Neural progenitor cell (in vitro differentiated cells): ENCODE data around the gene SLC5A6.

Source experiments
- EZH2 ChIP-seq: fragments of 200-600 bp; sonication (generic); IDR thresholded peaks from 2 replicates; pipeline ENCODE4 v1.6.1; 2017; ENCODE audit warnings: antibody characterized with exemption, mild to moderate bottlenecking, moderate library complexity
- EZH2phosphoT487 ChIP-seq: fragments of 200-600 bp; sonication (generic); IDR thresholded peaks from 2 replicates; pipeline ENCODE4 v1.6.1; 2017; ENCODE audit warnings: antibody characterized with exemption
- TF ChIP-seq, protein P1 (sequence below): fragments of 200-600 bp; sonication (generic); IDR thresholded peaks from 2 replicates; pipeline ENCODE4 v1.5.1; 2017; ENCODE audit warnings: antibody characterized with exemption, mild to moderate bottlenecking

GRCh38 chr2:27236136-27236535, 24.1 kb upstream of the SLC5A6 start:
- TF ChIP-seq, protein P1, sequence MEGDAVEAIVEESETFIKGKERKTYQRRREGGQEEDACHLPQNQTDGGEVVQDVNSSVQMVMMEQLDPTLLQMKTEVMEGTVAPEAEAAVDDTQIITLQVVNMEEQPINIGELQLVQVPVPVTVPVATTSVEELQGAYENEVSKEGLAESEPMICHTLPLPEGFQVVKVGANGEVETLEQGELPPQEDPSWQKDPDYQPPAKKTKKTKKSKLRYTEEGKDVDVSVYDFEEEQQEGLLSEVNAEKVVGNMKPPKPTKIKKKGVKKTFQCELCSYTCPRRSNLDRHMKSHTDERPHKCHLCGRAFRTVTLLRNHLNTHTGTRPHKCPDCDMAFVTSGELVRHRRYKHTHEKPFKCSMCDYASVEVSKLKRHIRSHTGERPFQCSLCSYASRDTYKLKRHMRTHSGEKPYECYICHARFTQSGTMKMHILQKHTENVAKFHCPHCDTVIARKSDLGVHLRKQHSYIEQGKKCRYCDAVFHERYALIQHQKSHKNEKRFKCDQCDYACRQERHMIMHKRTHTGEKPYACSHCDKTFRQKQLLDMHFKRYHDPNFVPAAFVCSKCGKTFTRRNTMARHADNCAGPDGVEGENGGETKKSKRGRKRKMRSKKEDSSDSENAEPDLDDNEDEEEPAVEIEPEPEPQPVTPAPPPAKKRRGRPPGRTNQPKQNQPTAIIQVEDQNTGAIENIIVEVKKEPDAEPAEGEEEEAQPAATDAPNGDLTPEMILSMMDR = no peak
- TF ChIP-seq EZH2 = no peak
- no peak for TF ChIP-seq EZH2phosphoT487
